K562 (cell line): Measurements from ENCODE around the gene MLLT6. TPM values are rescaled to one million over a fixed set of nuclear protein-coding genes. Genes with fewer than 3 reads are reported as not detected.

Experiments used
- FIP1L1 ChIP-seq: fragments of 200-400 bp; formaldehyde crosslinking; IDR thresholded peaks from 2 replicates; pipeline ENCODE4 v1.6.1; 2018; ENCODE audit warnings: mild to moderate bottlenecking, low read depth, low read length; ENCODE audit not compliant: poor library complexity, severe bottlenecking
- MBD2 ChIP-seq: sonication (generic); IDR thresholded peaks from 2 replicates; pipeline ENCODE4 v1.6.1; 2016; ENCODE audit warnings: low read depth, borderline replicate concordance
- SMARCC2 ChIP-seq: fragments of 450-650 bp; IDR thresholded peaks from 2 replicates; pipeline ENCODE4 v1.6.1; 2017; ENCODE audit warnings: antibody characterized with exemption, moderate library complexity, mild to moderate bottlenecking, low read depth
- XRCC5 ChIP-seq: fragments of 200-400 bp; formaldehyde crosslinking; IDR thresholded peaks from 2 replicates; pipeline ENCODE4 v1.6.1; 2017; ENCODE audit warnings: low read depth, mild to moderate bottlenecking, low read length
- ZBTB17 ChIP-seq: fragments of 450-650 bp; formaldehyde crosslinking; IDR thresholded peaks from 2 replicates; pipeline ENCODE4 v1.4.0; 2020; ENCODE audit warnings: mild to moderate bottlenecking
- polyA plus RNA-seq, 8 experiments: library from polyadenylated mRNA; depleted of rRNA in 4 of 8; stranded (reverse) in 5 of 8; unstranded in 3 of 8; fragments of >200 nt; fragmentation: Nextera tagmentation in 2 of 8; fragmentation: Illumina TruSeq in 1 of 8; extraction: Ambion mirVana in 2 of 8; extraction: Trizol in 1 of 8; gene quantifications; 2 replicates each; pipeline versions ENCODE4 v1.2.1 to v1.2.3, GENCODE V29; 2011 to 2014; ENCODE audit warnings: inconsistent platforms in 1 of 8, missing spikeins in 1 of 8
- total RNA-seq, 7 experiments: library from RNA; depleted of rRNA in 6 of 7; stranded (reverse); fragments of >200 nt in 6 of 7; fragmentation: Illumina TruSeq in 2 of 7; extraction: Trizol in 2 of 7; gene quantifications; 2 replicates each; pipeline versions ENCODE4 v1.2.1 to v1.2.3, GENCODE V29; 2011 to 2021; ENCODE audit warnings: low replicate concordance in 1 of 7
- TF ChIP-seq, protein P1 (sequence below): fragments of 250-450 bp; sonication (Bioruptor Pico); IDR thresholded peaks from 2 replicates; pipeline ENCODE4 v1.5.0; 2022; ENCODE audit warnings: mild to moderate bottlenecking
- TF ChIP-seq, protein P2 (sequence below): fragments of 450-650 bp; formaldehyde crosslinking; IDR thresholded peaks from 2 replicates; pipeline ENCODE4 v1.4.0; 2020; ENCODE audit warnings: mild to moderate bottlenecking, moderate library complexity
- TF ChIP-seq, protein P3 (sequence below), 3 experiments: fragments of 200-800 bp in 1 of 3; sonication (Bioruptor generic) in 1 of 3; sonication (generic) in 1 of 3; formaldehyde crosslinking in 1 of 3; IDR thresholded peaks; 2 replicates each; pipeline versions ENCODE4 v1.6.1 to v1.8.0; 2016 to 2022; ENCODE audit warnings: mild to moderate bottlenecking in 2 of 3, missing compliant biosample characterization in 2 of 3, missing genetic modification characterization in 2 of 3, missing genetic modification reagents in 1 of 3

MLLT6 gene
- total and polyA plus RNA-seq, 9 of the 15 experiments (the other 6 are each of a cell fraction or from before 2014, with no cell fraction given) = 3.1 to 71.7 (median 30.0) TPM

DNA sequence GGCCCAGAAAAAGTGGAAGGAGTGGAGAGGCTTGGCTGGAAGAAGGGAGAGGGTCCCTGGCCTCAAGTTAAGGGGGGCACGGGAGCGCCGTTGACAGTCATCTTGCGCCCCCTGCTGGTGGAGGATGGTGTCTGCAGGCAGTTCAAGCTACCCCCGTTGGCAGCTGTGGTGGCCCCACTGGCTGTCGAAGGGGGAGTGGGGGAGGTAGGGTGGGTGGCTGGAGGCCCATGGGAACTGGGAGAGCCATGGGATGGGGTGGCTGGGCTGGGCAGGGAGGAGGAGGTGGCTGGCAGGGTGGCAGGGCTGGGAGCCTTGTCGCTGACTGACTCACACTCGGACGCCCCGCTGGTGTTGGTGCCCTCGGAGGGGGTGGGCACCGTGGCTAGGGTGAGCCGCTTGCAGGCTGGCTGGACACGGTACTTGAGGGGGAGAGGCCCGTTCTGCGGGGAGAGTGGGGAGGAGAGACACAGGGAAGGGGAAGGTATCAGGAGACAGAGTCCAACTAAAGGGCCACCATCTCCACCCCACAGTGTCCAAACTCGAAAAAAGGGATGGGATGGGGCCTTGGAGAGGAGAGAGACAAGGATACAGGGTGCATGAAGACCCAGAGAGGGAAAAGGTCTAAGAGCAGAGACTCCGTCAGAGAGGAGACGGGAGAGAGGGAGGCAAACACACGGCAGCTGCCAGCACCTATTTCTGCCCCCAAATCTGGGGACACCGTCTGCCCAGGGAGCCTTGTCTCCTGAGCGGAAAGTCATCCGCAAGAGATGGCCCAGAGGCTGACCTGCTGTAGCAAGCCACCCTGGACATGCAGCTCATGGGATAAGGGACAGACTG is 30.3 kb downstream of the MLLT6 start (continued):
- TF ChIP-seq, protein P1, sequence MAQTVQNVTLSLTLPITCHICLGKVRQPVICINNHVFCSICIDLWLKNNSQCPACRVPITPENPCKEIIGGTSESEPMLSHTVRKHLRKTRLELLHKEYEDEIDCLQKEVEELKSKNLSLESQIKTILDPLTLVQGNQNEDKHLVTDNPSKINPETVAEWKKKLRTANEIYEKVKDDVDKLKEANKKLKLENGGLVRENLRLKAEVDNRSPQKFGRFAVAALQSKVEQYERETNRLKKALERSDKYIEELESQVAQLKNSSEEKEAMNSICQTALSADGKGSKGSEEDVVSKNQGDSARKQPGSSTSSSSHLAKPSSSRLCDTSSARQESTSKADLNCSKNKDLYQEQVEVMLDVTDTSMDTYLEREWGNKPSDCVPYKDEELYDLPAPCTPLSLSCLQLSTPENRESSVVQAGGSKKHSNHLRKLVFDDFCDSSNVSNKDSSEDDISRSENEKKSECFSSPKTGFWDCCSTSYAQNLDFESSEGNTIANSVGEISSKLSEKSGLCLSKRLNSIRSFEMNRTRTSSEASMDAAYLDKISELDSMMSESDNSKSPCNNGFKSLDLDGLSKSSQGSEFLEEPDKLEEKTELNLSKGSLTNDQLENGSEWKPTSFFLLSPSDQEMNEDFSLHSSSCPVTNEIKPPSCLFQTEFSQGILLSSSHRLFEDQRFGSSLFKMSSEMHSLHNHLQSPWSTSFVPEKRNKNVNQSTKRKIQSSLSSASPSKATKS (CRISPR knock-in tag) = no peak
- peak; percentile 61; the same call in 1 of the 2 replicates for TF ChIP-seq XRCC5
- peak; percentile 36 for TF ChIP-seq FIP1L1
- TF ChIP-seq SMARCC2 = no peak
- TF ChIP-seq MBD2 = no peak
- TF ChIP-seq, protein P2, sequence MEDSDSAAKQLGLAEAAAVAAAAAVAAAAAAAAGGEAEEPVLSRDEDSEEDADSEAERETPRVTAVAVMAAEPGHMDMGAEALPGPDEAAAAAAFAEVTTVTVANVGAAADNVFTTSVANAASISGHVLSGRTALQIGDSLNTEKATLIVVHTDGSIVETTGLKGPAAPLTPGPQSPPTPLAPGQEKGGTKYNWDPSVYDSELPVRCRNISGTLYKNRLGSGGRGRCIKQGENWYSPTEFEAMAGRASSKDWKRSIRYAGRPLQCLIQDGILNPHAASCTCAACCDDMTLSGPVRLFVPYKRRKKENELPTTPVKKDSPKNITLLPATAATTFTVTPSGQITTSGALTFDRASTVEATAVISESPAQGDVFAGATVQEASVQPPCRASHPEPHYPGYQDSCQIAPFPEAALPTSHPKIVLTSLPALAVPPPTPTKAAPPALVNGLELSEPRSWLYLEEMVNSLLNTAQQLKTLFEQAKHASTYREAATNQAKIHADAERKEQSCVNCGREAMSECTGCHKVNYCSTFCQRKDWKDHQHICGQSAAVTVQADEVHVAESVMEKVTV (CRISPR knock-in tag) = peak; percentile 59; the same call in 1 of the 2 replicates
- TF ChIP-seq, protein P3, sequence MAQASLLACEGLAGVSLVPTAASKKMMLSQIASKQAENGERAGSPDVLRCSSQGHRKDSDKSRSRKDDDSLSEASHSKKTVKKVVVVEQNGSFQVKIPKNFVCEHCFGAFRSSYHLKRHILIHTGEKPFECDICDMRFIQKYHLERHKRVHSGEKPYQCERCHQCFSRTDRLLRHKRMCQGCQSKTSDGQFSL (CRISPR knock-in tag; IDR thresholded peaks at IDR 0.05) = 0 out of 2 replicates have a peak, but pooled peaks have one; percentile 28
- TF ChIP-seq, protein P3 (tag; IDR thresholded peaks at IDR 0.05) = no peak
- no peak for TF ChIP-seq ZBTB17
